Glomerular visceral epithelial cell (primary cell): ENCODE results near the gene MYL11.

Source experiments
- DNase-seq: peaks from one replicate; pipeline ENCODE4 v3.0.0-alpha.2; 2016; ENCODE audit errors: extremely low spot score

Gene MYL11

GRCh38 chr16:30370456-30371247 is 4.0 kb upstream of the MYL11 start, which contains the start of gene TBC1D10B:
TSS of gene TBC1D10B (minus strand) at chr16:30370494. CDS start at chr16:30370183, 311 bp downstream.
- peak; percentile 100 for DNase-seq

GRCh38 chr16:30371248-30371816 is 3.3 kb upstream of the MYL11 start:
- no peak for DNase-seq

- no peak for DNase-seq
Observed at GRCh38 chr16:30372038-30372712, 2.4 kb upstream of the MYL11 start.

- DNase-seq, result no peak
Observed at GRCh38 chr16:30372725-30373124, 1.9 kb upstream of the MYL11 start.

- no peak for DNase-seq
Observed at GRCh38 chr16:30375864-30376263, 1.3 kb downstream of the MYL11 start.

- no peak for DNase-seq
Observed at GRCh38 chr16:30376461-30376902, 1.9 kb downstream of the MYL11 start.

GRCh38 chr16:30377050-30377811 is 2.6 kb downstream of the MYL11 start:
- no peak for DNase-seq

- DNase-seq, result peak; percentile 87
Observed at GRCh38 chr16:30377812-30378235, 3.2 kb downstream of the MYL11 start.

GRCh38 chr16:30378236-30379157 is 3.9 kb downstream of the MYL11 start:
- peak; percentile 97 for DNase-seq

- no peak for DNase-seq
Observed at GRCh38 chr16:30379158-30379783, 4.7 kb downstream of the MYL11 start.

- no peak for DNase-seq
Observed at GRCh38 chr16:30380072-30380802, 5.6 kb downstream of the MYL11 start.

- DNase-seq, result no peak
Observed at GRCh38 chr16:30380803-30381208, 6.2 kb downstream of the MYL11 start.

GRCh38 chr16:30381291-30382041 is 6.9 kb downstream of the MYL11 start:
- DNase-seq, result no peak

- DNase-seq, result no peak
Observed at GRCh38 chr16:30382111-30382881, 7.7 kb downstream of the MYL11 start, which contains the start of gene SEPTIN1. TSS of gene SEPTIN1 (minus strand) at chr16:30382561. CDS start at chr16:30382542, 19 bp downstream.

- DNase-seq, result no peak
Observed at GRCh38 chr16:30383521-30383920, 8.9 kb downstream of the MYL11 start.

GRCh38 chr16:30394592-30395154 is 20.1 kb downstream of the MYL11 start:
- DNase-seq, result peak; percentile 15

GRCh38 chr16:30395155-30395991 is 20.8 kb downstream of the MYL11 start, which contains the start of gene ZNF48:
TSS of gene ZNF48 (plus strand) at chr16:30395420. CDS start at chr16:30395795, 375 bp downstream.
- peak; percentile 90 for DNase-seq
